ENCODE measurements around the gene EIF4G3. TPM values are rescaled to one million over a fixed set of nuclear protein-coding genes. Genes with fewer than 3 reads are reported as not detected.

EIF4G3 gene
- total and polyA plus RNA-seq, 10 of the 15 experiments (the other 5 are each of a cell fraction or from before 2014, with no cell fraction given): 7.4 to 45.1 (median 29.1) TPM

DNA sequence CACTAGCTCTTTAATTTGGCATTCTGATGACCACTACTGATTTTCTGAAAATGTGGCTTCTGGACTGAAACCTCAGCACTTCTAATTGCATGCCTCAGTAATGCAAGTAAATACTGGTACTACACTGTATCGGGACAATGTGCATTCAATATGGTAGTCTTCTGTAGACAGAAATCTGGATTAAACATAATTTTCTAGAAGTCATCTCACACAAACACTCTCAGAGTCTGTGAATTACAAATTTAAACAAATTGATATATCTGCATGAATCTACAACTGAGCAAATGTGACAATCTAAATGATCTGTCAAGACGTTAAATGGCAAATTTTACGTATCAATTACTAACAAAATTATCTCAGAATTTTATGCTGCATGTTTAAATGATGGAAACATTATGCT lies 413.3 kb downstream of the EIF4G3 start:
- TF ChIP-seq TAF1 (IDR thresholded peaks at IDR 0.05; ENCODE audit: borderline replicate concordance, low read depth, low read length) (no peak), CBX5 (IDR thresholded peaks at IDR 0.05; ENCODE audit: low read depth) (no peak), BCL11A (IDR thresholded peaks at IDR 0.05; ENCODE audit: low read depth, low read length) (no peak), HDGF (IDR thresholded peaks at IDR 0.05) (no peak), BACH1 (IDR thresholded peaks at IDR 0.05; ENCODE audit: borderline replicate concordance) (no peak), ATF7 (IDR thresholded peaks at IDR 0.05; ENCODE audit: low read depth) (no peak), ZBED1 (IDR thresholded peaks at IDR 0.05; ENCODE audit: borderline replicate concordance) (no peak), NRF1 (conservative IDR thresholded peaks at IDR 0.05; ENCODE audit: low read depth, low read length) (no peak), BMI1 (IDR thresholded peaks at IDR 0.05; ENCODE audit: borderline replicate concordance) (no peak), HDAC2 (IDR thresholded peaks at IDR 0.05) (no peak), NFXL1 (IDR thresholded peaks at IDR 0.05; ENCODE audit: borderline replicate concordance) (no peak), POLR2AphosphoS5 (IDR thresholded peaks at IDR 0.05; ENCODE audit: low read length) (no peak), HCFC1 (IDR thresholded peaks at IDR 0.05; ENCODE audit: low read length) (no peak)
- TF ChIP-seq, protein P1, sequence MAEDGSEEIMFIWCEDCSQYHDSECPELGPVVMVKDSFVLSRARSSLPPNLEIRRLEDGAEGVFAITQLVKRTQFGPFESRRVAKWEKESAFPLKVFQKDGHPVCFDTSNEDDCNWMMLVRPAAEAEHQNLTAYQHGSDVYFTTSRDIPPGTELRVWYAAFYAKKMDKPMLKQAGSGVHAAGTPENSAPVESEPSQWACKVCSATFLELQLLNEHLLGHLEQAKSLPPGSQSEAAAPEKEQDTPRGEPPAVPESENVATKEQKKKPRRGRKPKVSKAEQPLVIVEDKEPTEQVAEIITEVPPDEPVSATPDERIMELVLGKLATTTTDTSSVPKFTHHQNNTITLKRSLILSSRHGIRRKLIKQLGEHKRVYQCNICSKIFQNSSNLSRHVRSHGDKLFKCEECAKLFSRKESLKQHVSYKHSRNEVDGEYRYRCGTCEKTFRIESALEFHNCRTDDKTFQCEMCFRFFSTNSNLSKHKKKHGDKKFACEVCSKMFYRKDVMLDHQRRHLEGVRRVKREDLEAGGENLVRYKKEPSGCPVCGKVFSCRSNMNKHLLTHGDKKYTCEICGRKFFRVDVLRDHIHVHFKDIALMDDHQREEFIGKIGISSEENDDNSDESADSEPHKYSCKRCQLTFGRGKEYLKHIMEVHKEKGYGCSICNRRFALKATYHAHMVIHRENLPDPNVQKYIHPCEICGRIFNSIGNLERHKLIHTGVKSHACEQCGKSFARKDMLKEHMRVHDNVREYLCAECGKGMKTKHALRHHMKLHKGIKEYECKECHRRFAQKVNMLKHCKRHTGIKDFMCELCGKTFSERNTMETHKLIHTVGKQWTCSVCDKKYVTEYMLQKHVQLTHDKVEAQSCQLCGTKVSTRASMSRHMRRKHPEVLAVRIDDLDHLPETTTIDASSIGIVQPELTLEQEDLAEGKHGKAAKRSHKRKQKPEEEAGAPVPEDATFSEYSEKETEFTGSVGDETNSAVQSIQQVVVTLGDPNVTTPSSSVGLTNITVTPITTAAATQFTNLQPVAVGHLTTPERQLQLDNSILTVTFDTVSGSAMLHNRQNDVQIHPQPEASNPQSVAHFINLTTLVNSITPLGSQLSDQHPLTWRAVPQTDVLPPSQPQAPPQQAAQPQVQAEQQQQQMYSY (CRISPR knock-in tag; IDR thresholded peaks at IDR 0.05): no peak
- TF ChIP-seq, protein P2, sequence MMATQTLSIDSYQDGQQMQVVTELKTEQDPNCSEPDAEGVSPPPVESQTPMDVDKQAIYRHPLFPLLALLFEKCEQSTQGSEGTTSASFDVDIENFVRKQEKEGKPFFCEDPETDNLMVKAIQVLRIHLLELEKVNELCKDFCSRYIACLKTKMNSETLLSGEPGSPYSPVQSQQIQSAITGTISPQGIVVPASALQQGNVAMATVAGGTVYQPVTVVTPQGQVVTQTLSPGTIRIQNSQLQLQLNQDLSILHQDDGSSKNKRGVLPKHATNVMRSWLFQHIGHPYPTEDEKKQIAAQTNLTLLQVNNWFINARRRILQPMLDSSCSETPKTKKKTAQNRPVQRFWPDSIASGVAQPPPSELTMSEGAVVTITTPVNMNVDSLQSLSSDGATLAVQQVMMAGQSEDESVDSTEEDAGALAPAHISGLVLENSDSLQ (IDR thresholded peaks at IDR 0.05): no peak
- TF ChIP-seq, protein P3, sequence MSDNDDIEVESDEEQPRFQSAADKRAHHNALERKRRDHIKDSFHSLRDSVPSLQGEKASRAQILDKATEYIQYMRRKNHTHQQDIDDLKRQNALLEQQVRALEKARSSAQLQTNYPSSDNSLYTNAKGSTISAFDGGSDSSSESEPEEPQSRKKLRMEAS (IDR thresholded peaks at IDR 0.05; ENCODE audit: low read depth, low read length): no peak
- TF ChIP-seq, protein P4, sequence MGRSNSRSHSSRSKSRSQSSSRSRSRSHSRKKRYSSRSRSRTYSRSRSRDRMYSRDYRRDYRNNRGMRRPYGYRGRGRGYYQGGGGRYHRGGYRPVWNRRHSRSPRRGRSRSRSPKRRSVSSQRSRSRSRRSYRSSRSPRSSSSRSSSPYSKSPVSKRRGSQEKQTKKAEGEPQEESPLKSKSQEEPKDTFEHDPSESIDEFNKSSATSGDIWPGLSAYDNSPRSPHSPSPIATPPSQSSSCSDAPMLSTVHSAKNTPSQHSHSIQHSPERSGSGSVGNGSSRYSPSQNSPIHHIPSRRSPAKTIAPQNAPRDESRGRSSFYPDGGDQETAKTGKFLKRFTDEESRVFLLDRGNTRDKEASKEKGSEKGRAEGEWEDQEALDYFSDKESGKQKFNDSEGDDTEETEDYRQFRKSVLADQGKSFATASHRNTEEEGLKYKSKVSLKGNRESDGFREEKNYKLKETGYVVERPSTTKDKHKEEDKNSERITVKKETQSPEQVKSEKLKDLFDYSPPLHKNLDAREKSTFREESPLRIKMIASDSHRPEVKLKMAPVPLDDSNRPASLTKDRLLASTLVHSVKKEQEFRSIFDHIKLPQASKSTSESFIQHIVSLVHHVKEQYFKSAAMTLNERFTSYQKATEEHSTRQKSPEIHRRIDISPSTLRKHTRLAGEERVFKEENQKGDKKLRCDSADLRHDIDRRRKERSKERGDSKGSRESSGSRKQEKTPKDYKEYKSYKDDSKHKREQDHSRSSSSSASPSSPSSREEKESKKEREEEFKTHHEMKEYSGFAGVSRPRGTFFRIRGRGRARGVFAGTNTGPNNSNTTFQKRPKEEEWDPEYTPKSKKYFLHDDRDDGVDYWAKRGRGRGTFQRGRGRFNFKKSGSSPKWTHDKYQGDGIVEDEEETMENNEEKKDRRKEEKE (IDR thresholded peaks at IDR 0.05): no peak
- TF ChIP-seq, protein P5, sequence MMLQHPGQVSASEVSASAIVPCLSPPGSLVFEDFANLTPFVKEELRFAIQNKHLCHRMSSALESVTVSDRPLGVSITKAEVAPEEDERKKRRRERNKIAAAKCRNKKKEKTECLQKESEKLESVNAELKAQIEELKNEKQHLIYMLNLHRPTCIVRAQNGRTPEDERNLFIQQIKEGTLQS (IDR thresholded peaks at IDR 0.05; ENCODE audit: borderline replicate concordance, extremely low read depth, low read depth, low read length): no peak
- Histone ChIP-seq H3K4me1 (ENCODE audit: control insufficient read depth, insufficient read depth, low read length) (no peaks in the 10 kb centered on the region), H3K36me3 (ENCODE audit: control insufficient read depth in 2 of 2, insufficient read depth in 2 of 2, low read length in 1 of 2) (peaks cover 10 to 48% of the 10 kb centered on the region in 2 experiments), H4K20me1 (ENCODE audit: control insufficient read depth, insufficient read depth) (no peaks in the 10 kb centered on the region), H3K9ac (ENCODE audit: control insufficient read depth, insufficient read depth, low read length) (no peak overlapping the region), H3K79me2 (ENCODE audit: control insufficient read depth, insufficient read depth, low read length) (no peaks in the 10 kb centered on the region), H3K4me3 (no peak overlapping the region), H3K27me3 (replicated peaks in 1 of 2; ENCODE audit: control insufficient read depth in 2 of 2, insufficient read depth in 2 of 2, low read length in 1 of 2) (no peaks in the 10 kb centered on the region), H3K27ac (ENCODE audit: control insufficient read depth, insufficient read depth) (no peak overlapping the region), H2AFZ (ENCODE audit: control insufficient read depth, low read depth, low read length) (no peak overlapping the region), H3K9me3 (replicated peaks; ENCODE audit: control insufficient read depth, insufficient read depth, low read length) (no peaks in the 10 kb centered on the region), H3K4me2 (ENCODE audit: control insufficient read depth, insufficient read depth) (no peak overlapping the region)
- DNase-seq (ENCODE audit: low read depth, low spot score): no peak
- CTCF ChIA-PET: no interaction called here
- no peak for FAIRE-seq
- POLR2A ChIA-PET: no interaction called here
- no TSS peak for BruUV-seq (replicated peaks)
- SMC1A ChIA-PET (ENCODE audit: uncharacterized antibody, unreplicated experiment): interaction anchor here (1.0 kb wide), 1 partner anchor 8 kb away, joined by 3 read pairs; no protein-coding TSS in a partner anchor
- no peak for ATAC-seq
- RAD21 ChIA-PET (ENCODE audit: unreplicated experiment): no interaction called here
- in situ Hi-C loops (cut with MboI) (loop anchor here (25.0 kb wide), 2 partner anchors 949 to 1576 kb away; no protein-coding TSS in a partner anchor), intact Hi-C loops (cut with micrococcal nuclease; ENCODE audit: unreplicated experiment) (no loop called here)
- WGBS (ENCODE audit: insufficient coverage, insufficient replicate concordance, low lambda C conversion rate, missing lambda C conversion rate): 94% methylated on average over 3 of the region's 3 CpGs

Data from GM12878 (cell line).